NCI-H460 (cell line): ENCODE measurements around the gene HPCA. TPM values are rescaled to one million over a fixed set of nuclear protein-coding genes. Genes with fewer than 3 reads are reported as not detected.

Experiments used
- DNase-seq: peaks from one replicate; pipeline ENCODE4 v3.0.0-alpha.2; 2016; ENCODE audit warnings: low read depth; ENCODE audit errors: extremely low read depth
- total RNA-seq: library from RNA; depleted of rRNA; stranded (reverse); fragments of >200 nt; shearing (Covaris generic); gene quantifications from 2 replicates; pipeline ENCODE4 v1.2.3, GENCODE V29; 2014

HPCA gene
- total RNA-seq, 1 experiment from 2014 or later, result not detected

DNA sequence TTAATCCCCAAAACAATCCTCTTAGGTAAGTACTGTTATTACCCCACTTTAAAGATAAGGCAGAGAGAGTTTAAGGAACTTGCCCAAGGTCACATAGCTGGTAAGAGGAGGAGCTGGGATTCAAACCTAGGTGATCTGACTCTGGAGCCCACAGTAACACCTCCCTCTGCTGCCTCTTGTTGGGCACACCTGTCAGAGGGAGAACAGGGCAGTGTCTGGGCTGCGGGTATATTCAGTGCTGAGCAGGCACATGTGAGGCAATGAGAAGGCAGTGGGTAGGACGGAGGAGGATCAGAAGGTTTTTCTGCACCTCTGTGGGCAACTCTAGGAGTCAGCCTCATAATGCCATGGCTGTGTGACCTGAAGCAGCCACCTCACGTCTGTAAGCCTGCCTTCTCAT, 1.8 kb downstream of the HPCA start:
- DNase-seq, result no peak

DNA sequence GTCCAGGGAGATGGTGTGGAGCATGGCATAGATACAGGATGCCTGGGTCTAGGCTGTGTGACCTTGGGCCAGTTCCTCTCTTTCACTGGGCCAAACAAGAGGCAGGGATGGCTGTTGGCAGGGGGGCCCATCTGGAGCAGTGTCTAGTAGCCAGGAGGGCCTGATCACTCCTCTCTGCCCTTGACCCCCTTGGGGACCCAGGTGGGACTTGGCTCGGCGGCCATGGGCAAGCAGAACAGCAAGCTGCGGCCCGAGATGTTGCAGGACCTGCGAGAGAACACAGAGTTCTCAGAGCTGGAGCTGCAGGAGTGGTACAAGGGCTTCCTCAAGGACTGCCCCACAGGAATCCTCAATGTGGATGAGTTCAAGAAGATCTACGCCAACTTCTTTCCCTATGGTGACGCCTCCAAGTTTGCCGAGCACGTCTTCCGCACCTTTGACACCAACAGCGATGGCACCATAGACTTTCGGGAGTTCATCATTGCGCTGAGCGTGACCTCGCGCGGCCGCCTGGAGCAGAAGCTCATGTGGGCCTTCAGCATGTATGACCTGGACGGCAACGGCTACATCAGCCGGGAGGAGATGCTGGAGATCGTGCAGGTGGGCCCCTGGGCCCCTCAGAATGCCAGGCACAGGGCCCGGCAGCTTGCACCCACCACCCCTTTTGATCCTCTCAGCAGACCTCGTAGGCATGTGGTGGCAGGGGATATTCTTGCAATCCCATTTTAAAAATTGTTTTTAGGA, 2.6 kb downstream of the HPCA start:
- no peak for DNase-seq

DNA sequence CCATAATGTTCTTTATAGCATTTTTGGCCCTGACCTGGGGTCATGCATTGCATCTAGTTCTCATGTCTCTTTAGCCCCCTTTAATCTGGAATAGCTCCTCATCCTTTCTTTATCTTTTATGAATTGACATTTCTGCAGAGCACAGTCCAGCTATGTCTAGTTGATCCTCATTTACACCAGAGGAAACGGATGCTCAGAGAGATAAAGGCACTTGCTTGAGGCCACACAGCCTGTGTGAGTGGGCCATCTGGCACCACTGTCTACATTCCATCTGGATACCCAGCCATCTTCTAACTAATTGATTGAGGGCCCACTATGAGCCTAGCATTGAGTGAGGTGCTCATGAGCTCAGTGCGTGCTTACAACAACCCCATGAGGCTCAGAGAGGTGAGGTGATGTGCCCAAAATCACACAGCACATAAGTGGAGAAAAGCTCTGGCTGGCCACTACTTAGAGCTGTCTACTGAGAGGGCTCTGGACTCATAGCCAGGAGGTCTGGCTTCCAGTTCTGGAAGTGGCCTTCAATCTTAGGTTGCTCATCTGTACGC, 3.5 kb downstream of the HPCA start:
- DNase-seq, result no peak

DNA sequence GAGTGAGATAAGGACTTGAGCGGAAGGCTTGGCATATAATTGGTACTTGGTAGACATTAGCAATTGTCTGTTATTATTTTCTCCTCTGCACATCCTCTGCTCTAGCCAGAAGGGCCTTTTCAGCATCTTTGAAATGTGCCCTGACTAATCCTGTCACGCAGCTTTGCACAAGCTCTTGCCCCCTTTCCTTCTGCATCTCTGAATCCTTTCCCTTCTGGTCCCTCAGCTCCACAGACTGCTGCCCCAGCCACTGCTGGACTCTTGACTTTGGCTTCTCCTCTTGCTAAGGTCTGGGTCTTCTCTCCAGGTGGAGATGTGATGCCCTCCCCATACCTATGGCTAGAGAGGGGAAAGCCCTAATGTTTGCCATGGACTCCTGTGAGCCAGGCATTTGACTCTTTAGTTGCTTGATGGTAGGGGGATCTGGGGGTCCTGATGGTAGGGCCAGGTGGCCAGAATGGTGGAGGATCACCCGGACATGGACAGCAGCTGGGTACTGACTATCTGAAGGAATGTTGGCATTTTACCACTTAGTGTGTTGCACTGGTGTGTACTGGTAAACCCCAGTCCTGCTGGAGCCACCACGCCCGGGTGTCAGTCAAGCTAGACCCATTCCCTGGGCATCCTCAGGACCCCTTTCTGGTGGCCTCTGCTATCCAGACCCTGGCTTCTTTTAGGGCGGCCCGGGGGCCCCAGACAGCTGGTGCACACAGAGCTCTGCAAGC, 4.4 kb downstream of the HPCA start:
- DNase-seq, result no peak

DNA sequence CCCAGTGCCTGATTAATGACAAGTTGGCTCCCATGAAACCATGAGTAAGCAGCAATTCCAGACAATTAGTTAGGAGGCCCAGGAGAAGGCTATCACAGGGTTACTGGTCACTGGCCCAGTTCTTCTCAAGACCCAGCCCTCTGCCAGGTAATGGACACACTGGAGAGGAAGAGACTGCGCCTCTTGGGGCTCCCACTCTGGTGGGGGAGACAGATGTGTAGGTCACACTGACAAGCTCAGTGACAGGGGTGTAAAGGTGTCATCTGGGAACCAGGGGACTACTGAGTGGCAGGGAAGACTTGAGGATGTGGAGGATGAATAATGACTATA, 4.9 kb downstream of the HPCA start:
- no peak for DNase-seq

DNA sequence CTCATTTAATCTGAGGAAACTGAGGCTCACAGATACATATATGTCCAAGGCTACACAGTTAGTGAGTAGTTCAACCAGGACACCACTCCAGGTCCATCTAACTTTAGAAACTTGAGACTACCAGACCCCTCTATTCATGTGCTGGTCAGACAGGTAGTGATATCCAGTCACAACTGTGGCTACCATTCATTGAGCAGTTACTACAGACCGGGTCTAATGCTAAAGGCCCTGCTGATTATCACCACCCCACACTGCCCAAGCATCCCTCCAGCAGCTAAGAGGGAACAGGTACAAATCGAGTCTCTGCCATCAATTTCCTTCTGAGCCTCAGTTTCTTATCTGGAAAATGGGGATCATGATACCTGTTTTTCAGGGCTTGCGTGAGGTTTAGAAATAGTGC, 5.3 kb downstream of the HPCA start:
- no peak for DNase-seq

DNA sequence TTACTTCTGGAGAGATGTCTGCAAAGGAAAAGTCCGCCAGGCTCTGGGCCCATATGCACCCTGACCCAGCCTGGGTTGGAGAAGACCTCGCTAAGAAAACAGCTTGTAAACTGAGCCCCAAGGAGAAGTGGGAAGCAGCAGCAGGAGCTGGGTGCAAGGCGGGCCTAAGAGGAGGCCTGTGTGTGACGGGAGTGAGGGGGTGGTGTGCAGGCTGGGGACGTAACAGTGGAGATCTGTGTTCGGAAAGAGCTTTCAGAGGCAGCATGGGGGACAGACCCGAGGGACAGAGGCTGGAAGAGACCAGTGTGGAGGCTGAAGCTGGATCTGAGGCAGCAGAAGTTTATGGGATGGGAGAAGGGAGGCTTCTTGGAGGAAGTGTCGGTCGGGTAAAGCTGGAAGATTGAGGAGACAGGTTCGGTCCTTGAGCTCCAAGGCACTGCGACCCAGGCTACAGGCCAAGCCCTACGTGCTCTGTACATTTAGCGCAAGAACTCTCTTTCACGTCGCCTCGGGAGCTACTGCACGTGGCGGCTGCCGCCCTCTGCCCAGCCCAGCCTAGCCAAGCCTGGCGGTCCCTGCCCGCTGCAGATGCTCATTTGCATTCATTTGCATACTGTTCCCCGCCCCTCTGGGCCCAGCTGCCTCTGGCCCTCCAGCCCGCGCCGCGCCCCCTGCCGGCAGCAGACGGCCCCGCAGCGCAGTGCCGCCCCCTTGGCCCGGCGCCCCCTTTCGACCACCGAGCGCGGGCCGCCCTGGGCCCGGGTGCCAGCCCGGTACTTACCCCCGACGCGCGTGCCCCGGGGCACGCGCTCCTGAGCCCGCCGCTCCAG, 6.3 kb downstream of the HPCA start:
- no peak for DNase-seq

DNA sequence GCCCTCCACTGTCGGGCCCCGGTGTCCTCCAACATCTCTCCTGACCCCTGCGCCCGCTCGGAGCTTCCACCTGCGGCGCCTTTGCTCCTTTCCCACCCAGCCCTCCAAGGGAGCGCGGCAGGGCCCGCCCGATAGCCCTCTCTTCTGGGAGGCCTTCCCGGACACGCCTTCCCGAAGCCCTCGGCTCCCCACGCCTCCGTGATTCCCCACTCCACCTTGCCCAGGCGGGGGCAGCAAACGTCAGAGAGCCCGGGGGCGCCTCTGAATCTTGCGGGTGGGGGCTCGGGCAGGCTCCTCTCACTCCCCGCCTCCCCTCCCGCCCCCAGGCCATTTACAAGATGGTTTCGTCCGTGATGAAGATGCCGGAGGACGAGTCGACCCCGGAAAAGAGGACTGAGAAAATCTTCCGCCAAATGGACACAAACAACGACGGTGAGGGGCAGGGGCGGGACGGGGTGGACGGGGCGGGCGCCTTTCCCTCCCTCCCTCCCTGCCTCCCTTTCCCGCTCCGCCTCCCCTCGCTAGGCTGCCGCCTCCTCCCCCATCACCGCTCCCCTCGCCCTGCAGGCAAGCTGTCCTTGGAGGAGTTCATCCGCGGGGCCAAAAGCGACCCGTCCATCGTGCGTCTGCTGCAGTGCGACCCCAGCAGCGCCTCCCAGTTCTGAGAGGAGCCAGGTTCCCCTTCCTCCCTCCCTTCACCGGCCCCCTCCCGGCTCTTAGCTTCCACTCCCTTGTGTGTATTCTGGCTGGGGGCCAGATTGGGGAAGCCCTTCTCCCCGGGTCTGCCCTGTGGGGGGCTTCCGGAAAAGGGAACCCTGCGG, 7.1 kb downstream of the HPCA start:
- no peak for DNase-seq

DNA sequence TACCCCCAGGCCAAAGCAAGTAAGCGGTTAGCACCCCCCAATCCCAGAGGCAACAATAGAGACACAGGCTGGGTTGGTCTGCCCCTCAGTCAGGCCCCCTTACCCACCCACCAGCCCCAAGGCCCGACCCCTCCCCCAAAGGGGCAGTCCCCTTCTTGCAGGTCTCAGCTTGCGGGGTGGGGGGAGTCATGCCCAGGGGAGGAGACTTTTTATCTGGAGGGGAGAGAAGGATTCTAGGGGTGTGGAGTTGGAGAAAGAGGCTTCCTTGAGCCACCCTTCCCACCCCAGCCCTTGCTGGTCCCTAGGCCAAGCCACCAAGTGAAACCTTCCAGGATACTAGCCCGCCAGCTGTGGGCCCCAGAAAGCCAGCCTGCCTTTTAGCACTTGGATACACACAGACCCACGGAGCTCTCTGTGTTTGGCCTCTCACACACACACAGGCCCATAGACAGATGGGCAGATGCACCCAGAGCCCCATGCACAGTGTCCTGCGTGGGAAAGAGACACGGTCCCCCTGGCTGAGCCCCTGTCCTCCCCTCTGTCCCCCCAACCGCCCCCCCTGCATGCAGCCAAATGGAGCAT, 7.8 kb downstream of the HPCA start:
- no peak for DNase-seq

DNA sequence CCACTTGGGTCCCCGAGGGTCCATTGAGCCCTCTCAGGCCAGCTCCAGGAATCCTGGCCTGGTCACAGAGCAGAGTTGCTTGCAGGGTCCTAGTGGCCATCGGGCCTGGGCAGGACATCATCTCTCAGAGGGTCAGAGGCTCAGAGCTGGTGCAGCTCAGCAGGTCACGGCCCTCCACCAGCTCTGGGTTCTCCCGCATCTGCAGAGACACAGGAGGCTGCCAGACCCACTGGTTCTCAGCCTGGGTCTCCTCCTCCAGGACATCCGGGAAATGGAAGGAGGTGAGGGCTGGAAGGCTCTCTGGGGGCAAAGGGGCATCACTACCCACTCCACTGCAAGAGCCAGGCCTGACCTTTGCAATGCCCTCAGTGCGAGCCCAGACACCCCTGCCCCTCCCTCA, 8.4 kb downstream of the HPCA start:
- no peak for DNase-seq

DNA sequence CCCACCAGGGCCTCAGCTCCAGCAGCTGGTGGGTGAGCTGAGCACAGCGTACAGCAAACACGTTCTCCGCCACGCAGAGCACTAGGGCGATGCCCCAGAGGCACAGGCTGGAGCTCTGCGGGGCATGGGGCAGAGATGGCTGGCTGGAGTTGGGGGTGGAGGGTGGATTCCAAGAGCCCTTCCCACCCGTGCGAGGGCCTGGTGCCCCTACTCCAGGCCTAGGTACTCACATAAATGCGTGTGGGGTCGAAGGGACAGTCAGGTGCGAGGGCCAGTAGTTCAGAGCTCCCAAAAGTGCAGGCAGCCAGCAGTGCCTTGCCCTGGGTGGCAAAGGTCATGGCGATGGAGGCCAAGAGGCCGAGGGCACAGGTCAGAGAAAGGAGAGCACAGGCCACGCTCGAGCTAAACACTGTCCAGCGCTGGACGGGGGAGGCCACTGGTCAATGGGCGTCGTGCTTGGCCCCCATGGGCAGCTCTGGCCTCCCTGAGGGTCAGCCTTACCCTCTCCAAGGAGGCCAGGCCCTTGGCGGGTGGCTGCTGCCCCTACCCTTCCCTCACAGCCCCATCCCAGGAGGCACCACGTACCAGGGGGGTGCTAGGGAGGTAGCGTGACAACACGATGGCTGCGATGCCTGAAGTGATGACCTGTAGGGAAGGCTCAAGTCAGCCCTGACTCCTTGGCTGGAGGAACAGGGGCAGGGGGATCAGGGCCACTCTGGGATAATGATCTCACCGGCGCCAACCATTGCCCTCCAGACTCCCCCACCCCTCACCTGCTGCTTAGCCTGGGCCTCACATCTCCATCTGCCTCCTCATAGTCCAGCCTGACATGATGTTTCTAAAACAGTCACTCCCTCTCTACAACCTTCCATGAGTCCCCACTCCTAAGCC, 9.3 kb downstream of the HPCA start:
- no peak for DNase-seq

DNA sequence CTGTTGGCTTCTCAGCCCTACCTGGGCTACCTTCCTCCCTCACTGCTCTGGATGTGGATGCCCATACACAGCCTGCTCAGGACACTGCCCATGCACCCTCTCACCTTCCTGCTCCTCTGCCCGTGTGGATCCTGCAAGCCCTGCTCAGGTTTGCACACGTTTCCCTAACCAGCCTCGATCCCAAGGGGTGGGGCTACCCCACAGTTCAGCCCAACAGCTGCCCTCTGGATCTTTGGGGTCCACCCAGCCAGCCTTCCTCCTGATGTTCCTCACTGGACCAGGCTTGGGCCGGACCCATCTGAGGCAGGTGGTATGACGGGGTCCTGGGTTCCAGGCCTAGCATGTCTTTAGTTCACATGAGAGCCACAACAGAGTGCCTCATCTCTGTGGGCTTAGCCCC, 10.2 kb downstream of the HPCA start:
- DNase-seq, result no peak

DNA sequence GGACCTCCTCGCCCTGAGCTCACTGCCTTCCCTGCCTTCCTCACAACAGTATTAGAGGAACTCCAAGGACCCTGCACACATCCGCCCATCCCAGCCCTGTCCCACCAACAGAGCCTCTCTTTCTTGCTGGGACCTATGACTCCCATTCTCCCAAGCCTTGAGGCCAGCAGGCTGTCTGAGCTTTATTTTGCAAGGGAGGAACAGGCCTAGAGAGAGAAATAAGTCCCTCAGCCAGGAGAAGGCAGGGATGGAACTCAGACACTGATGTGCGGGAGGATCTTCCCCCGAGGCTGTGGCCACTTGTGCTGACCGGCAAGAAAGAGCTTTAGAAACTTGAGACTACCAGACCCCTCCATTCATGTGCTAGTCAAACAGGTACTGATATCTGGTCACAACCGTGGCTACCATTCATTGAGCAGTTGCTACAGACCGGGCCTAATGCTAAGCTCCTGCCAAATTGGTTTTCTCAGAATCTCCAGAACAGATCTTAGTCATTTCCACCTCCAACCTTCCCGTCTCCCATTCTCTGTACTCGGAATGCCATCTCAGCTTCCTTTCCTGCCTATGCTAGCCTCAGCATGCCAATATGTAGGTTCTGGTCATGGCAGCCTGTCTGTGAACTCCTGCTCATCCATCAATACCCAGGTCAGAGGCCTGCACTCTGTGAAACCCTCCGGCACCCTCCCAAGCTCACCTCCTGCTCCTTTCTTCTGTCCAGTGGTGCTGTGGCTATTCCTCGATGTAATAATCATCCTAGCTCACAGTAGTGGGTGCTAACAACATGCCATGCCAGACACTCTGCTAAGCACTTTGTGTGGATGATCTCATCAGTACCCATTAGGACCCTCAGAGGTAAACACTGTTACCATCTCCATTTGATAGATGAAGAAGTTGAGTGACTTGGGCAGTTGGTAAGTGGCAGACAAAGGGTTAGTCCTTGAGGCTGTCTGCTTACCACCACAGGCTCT, 11.1 kb downstream of the HPCA start:
- DNase-seq, result no peak

DNA sequence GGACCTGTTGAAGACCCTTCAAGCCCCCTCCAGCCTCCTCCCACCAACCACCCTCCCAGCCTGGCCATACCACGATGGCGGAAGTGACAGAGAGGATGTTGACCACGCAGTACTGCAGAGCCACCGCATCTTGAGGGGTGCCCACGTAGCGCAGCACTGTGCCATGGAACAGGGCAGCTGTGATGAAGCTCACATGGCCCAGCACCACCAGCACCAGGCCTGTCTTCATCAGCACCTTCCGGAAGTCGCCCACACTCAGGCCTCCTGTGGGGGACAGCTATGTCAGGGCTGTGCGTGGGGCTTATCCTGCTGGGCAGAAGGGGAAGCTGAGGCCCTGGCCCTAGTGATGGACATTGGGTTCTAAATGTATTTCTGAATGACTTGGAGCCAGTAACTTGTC, 11.8 kb downstream of the HPCA start:
- no peak for DNase-seq

DNA sequence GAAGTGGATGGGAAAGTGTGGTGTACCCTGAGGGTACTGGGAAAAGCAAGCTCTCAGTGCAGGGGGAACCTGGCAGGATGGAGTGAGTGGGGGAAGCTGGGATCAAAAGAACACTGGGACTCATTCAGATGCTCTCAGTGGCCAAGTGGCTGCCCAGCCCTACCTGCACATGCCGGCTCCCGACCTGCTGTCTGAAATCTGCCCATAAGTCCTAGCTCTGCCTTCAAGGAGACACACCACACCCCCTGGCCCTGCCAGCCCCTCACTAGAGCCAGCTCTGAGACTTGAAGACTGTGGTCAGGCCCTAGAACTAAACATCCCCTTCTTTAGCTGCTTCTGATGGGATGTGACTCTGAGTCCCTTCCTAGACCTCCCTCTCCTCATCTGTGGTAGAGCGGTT, 12.7 kb downstream of the HPCA start:
- DNase-seq, result no peak

DNA sequence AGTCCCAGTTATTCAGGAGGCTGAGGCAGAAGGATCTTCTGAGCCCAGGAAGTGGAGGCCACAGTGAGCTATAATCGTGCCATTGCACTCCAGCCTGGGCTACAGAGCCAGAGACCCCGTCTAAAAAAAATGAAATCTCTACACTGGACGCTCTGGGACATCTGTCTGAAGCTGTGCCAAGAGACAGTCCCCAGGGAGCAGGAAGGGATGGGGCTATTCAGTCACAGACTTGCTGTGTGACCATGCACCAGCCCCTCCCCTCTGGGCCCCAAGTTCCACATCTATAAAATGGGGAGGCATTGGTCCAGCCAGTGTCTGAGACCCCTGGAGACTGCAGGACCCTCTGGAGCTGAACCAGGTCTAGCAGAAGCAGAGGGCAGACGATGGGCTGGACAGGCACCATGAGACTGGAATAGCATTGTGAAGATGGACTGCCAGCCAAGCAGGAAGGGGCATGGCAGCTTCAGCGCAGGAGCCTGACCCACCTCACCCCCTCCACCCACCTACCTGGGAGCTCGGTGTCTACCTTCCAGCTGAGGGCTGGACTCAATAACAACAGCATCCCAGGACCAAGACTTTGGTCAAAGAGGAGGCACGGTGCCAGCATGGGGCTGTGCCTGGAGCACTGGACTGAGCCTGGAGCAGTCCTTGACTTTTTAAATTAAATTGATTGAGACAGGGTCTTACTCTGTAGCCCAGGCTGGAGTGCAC, 13.4 kb downstream of the HPCA start:
- no peak for DNase-seq

DNA sequence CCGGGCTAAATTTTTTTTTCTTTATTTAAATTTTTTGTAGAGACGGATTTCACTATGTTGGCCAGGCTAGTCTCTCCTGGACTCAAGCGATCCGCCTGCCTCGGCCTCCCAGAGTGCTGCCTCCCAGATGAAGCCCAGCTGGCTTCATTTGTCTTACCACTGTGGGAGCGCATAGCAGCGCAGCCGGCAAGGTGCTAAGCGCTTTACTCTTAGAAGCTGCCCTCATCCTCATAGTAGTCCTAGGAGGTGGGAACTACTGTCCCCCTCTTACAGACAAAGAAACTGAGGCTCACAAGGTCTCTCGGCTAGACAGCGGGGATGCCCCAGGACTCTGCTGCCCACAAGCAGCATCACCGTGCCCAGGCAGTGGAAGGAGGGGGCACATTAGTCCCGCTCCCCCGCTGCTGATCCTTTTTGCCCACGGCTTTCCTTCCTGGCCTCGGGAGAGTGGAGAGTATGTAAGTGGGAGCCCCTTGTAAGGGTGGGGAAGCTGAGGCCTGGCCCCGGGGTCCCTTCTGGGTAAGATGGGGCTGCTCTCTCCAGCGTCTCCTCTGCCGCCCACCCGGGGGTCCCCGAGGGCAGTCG, 14.2 kb downstream of the HPCA start:
- no peak for DNase-seq
